Panc1 (cell line): ENCODE measurements around the gene ACOX1. TPM values are rescaled to one million over a fixed set of nuclear protein-coding genes. Genes with fewer than 3 reads are reported as not detected.

ENCODE experiments used
- ATAC-seq: fragments of 200-7000 bp; cut with Tn5 transposase; 2 replicates; pipeline ENCODE4 v1.9.1; 2020; ENCODE audit warnings: mild to moderate bottlenecking, moderate library complexity
- BruUV-seq: library from RNA; stranded (reverse); fragments of 400-500 nt; replicated peaks from 2 replicates; lab custom pipeline; 2021; lab: Mats Ljungman, UMichigan
- CTCF ChIA-PET: fragments of 300-600 bp; sonication (Branson Sonifier 250); formaldehyde crosslinking; loops from one replicate; lab custom pipeline; 2022; ENCODE audit warnings: antibody characterized with exemption; lab: Charles Lee
- POLR2A ChIA-PET: fragments of 300-600 bp; sonication (Branson Sonifier 250); formaldehyde crosslinking; loops from one replicate; lab custom pipeline; 2022; ENCODE audit warnings: antibody characterized with exemption; lab: Charles Lee
- DNase-seq: peaks from one replicate; pipeline ENCODE4 v3.0.0-alpha.2; 2010; ENCODE audit warnings: low read depth, low spot score
- H3K27ac ChIP-seq: 2 replicates; pipeline ENCODE4 v1.5.1; 2011; ENCODE audit warnings: mild to moderate bottlenecking, low read length, inconsistent platforms
- H3K27me3 ChIP-seq: fragments of 200-500 bp; sonication (Bioruptor generic); 2 replicates; pipeline ENCODE4 v1.6.0; 2014; ENCODE audit warnings: low read length, inconsistent platforms; ENCODE audit not compliant: control insufficient read depth, insufficient read depth
- H3K36me3 ChIP-seq: fragments of 200-500 bp; sonication (Bioruptor generic); 2 replicates; pipeline ENCODE4 v1.5.1; 2014; ENCODE audit warnings: inconsistent platforms, mild to moderate bottlenecking, low read length, moderate library complexity; ENCODE audit not compliant: control insufficient read depth, insufficient read depth
- H3K4me1 ChIP-seq: 2 replicates; pipeline ENCODE4 v1.5.1; 2011; ENCODE audit warnings: inconsistent platforms, mild to moderate bottlenecking, low read length, moderate library complexity; ENCODE audit not compliant: control insufficient read depth, insufficient read depth
- H3K4me3 ChIP-seq, 2 experiments: 2 replicates each; pipeline ENCODE4 v1.5.1; 2011 to 2012; ENCODE audit warnings: low read depth in 2 of 2, low read length in 2 of 2, mild to moderate bottlenecking in 2 of 2, inconsistent platforms in 1 of 2, moderate library complexity in 1 of 2
- H3K9me3 ChIP-seq: fragments of 200-500 bp; sonication (Bioruptor generic); 2 replicates; pipeline ENCODE4 v1.5.1; 2014; ENCODE audit warnings: low read depth, mild to moderate bottlenecking, inconsistent platforms, low read length, moderate library complexity; ENCODE audit not compliant: control insufficient read depth, insufficient read depth
- CTCF ChIP-seq: fragments of 450-650 bp; IDR thresholded peaks from 2 replicates; pipeline ENCODE4 v1.5.1; 2017; ENCODE audit warnings: mild to moderate bottlenecking
- POLR2AphosphoS5 ChIP-seq: IDR thresholded peaks from 2 replicates; pipeline ENCODE4 v1.6.1; 2012; ENCODE audit warnings: mild to moderate bottlenecking, low read depth, low read length, moderate library complexity
- REST ChIP-seq, 2 experiments: IDR thresholded peaks; 2 replicates each; pipeline ENCODE4 v1.6.1; 2011 to 2012; ENCODE audit warnings: low read depth in 2 of 2, control low read depth in 1 of 2, low read length in 1 of 2, mild to moderate bottlenecking in 1 of 2, moderate library complexity in 1 of 2; ENCODE audit not compliant: insufficient read depth in 1 of 2
- SIN3A ChIP-seq: IDR thresholded peaks from 2 replicates; pipeline ENCODE4 v1.6.1; 2012; ENCODE audit warnings: low read depth, mild to moderate bottlenecking, low read length, moderate library complexity, borderline replicate concordance; ENCODE audit not compliant: insufficient read depth
- TCF7L2 ChIP-seq: IDR thresholded peaks from 2 replicates; pipeline ENCODE4 v1.6.1; 2011; ENCODE audit warnings: mild to moderate bottlenecking, low read depth, low read length, inconsistent platforms
- in situ Hi-C: cut with HindIII; loops from 2 replicates; pipeline ENCODE4 v1.10.0; 2016; ENCODE audit warnings: low sequenced_read_pairs, low pct_unique_long_range_greater_than_20kb
- intact Hi-C: fragments of 100-400 bp; cut with micrococcal nuclease; formaldehyde crosslinking; loops from one replicate; pipeline ENCODE4 v1.10.0; 2022; ENCODE audit not compliant: unreplicated experiment
- total RNA-seq: library from RNA; stranded (reverse); gene quantifications from one replicate; pipeline ENCODE4 v1.2.1, GENCODE V29; 2021; ENCODE audit not compliant: unreplicated experiment

ACOX1 gene
- total RNA-seq, 1 experiment from 2014 or later, result 53.5 TPM

GRCh38 chr17:75909812-75910274 is 69.1 kb downstream of the ACOX1 start:
- Histone ChIP-seq H3K36me3 (no peaks in the 10 kb centered on the region), H3K9me3 (no peaks in the 10 kb centered on the region), H3K4me1 (peaks cover 4% of the 10 kb centered on the region), H3K27me3 (no peaks in the 10 kb centered on the region), H3K27ac (no peak overlapping the region), H3K4me3 (no peak overlapping the region)
- no TSS peak for BruUV-seq
- ChIA-PET POLR2A (interaction anchor here (0.6 kb wide), 2 partner anchors 185 to 1374 kb away, joined by 3 to 6 read pairs; no protein-coding TSS in a partner anchor), CTCF (interaction anchor here (0.6 kb wide), 2 partner anchors 21 to 91 kb away, joined by 3 to 4 read pairs; partner anchors contain the start of gene CDK3)
- in situ Hi-C loops, result no loop called here
- ATAC-seq, result no peak
- no peak for DNase-seq
- TF ChIP-seq POLR2AphosphoS5, result no peak
- no peak for TF ChIP-seq REST (IDR thresholded peaks at IDR 0.05; ENCODE audit: insufficient read depth in 1 of 2, low read depth in 2 of 2, low read length in 1 of 2)
- TF ChIP-seq CTCF, result no peak
- no peak for TF ChIP-seq SIN3A
- intact Hi-C loops, result loop anchor here (5.0 kb wide), 1 partner anchor 92 kb away; the partner anchor contains the start of gene CDK3

GRCh38 chr17:75909051-75909811 is 69.7 kb downstream of the ACOX1 start:
- POLR2A ChIA-PET, result interaction anchor here (0.6 kb wide), 2 partner anchors 186 to 1065 kb away, joined by 3 to 15 read pairs; no protein-coding TSS in a partner anchor
- in situ Hi-C loops, result no loop called here
- BruUV-seq, result no TSS peak

More at GRCh38 chr17:75909051-75909811, 69.7 kb downstream of the ACOX1 start:
- TF ChIP-seq TCF7L2, result no peak
- TF ChIP-seq CTCF, result no peak
- no peak for TF ChIP-seq SIN3A
- TF ChIP-seq POLR2AphosphoS5, result no peak
- no peak for TF ChIP-seq REST (IDR thresholded peaks at IDR 0.05; ENCODE audit: insufficient read depth in 1 of 2, low read depth in 2 of 2, low read length in 1 of 2)
- Histone ChIP-seq H3K4me3 (no peak overlapping the region), H3K9me3 (no peaks in the 10 kb centered on the region), H3K27ac (no peak overlapping the region), H3K36me3 (peaks cover under 1% of the 10 kb centered on the region; the same call in 1 of the 2 replicates), H3K4me1 (peaks cover 4% of the 10 kb centered on the region), H3K27me3 (no peaks in the 10 kb centered on the region)
- intact Hi-C loops, result loop anchor here (5.0 kb wide), 1 partner anchor 93 kb away; the partner anchor contains the start of gene CDK3
- CTCF ChIA-PET, result interaction anchor here (0.6 kb wide), 2 partner anchors 21 to 91 kb away, joined by 3 to 4 read pairs; partner anchors contain the start of gene CDK3
- DNase-seq, result no peak
- ATAC-seq, result no peak
